ENCODE data around the gene TMEM145.

DNA sequence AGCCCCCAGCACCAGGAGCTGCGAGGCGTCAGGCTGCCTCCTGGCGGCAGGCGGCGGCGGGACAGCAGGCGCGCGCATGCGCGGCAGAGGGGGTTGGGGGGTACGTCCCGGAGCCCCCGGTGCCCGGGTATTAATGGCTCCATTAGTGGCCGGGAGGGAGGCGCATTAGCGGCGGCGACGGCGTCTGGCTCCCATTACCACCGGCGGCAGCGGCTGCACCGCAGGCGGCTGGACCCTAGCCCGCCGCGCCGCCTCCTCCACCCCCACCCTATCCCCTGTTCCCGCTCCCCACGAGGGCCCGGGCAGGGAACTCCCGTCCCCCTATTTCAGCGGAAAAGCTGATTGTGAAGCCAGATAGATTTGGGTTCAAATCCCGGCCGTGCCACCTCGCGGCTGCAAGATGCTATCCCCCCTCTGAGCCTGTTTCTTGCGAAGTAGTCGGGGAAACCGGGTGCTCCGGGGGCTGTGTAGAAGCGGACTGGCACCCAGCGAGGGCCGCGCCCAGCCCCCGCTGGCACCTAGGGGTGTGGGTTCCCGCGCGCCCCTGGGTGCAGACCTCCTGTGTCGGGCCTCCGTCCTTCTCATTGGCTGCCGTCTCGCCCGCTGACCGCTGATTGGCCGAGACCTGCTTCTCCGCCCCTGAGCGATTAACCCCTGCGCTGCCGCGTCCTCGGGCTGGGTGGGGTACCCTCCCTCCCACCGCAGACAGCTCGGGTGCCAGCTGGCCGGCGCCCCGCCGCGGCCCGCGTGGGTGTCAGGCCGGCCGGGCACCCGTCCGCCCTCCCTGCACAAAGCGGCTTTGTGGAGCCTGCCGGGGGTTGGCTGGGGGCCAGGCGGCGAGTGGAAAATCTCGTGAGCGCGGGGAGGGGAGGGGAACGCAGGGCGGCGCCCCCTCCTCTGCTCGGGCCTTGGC lies 33.0 kb upstream of the TMEM145 start:
- TF ChIP-seq, protein P1, sequence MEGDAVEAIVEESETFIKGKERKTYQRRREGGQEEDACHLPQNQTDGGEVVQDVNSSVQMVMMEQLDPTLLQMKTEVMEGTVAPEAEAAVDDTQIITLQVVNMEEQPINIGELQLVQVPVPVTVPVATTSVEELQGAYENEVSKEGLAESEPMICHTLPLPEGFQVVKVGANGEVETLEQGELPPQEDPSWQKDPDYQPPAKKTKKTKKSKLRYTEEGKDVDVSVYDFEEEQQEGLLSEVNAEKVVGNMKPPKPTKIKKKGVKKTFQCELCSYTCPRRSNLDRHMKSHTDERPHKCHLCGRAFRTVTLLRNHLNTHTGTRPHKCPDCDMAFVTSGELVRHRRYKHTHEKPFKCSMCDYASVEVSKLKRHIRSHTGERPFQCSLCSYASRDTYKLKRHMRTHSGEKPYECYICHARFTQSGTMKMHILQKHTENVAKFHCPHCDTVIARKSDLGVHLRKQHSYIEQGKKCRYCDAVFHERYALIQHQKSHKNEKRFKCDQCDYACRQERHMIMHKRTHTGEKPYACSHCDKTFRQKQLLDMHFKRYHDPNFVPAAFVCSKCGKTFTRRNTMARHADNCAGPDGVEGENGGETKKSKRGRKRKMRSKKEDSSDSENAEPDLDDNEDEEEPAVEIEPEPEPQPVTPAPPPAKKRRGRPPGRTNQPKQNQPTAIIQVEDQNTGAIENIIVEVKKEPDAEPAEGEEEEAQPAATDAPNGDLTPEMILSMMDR (conservative IDR thresholded peaks at IDR 0.05; ENCODE audit: low read depth, low read length) = peak; percentile 99
- no peak for TF ChIP-seq EZH2 (IDR thresholded peaks at IDR 0.05; ENCODE audit: borderline replicate concordance, low read depth, low read length, poor library complexity, severe bottlenecking)

Data from A673 (cell line).